ENCODE results near the gene PSME2.

The PSME2 gene

DNA sequence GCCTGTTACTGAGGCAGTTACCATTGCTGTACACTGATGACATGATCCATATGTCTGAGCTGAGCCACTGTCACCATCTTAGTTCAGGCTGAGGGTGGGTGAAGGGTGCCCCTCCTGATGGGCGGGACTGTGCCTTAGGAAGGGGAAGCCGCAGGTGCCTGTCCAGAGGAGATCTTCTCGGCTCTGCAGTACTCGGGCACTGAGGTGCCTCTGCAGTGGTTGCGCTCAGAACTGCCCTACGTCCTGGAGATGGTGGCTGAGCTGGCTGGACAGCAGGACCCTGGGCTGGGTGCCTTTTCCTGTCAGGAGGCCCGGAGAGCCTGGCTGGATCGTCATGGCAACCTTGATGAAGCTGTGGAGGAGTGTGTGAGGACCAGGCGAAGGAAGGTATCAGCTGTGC, 4.6 kb upstream of the PSME2 start:
- no peak for DNase-seq

DNA sequence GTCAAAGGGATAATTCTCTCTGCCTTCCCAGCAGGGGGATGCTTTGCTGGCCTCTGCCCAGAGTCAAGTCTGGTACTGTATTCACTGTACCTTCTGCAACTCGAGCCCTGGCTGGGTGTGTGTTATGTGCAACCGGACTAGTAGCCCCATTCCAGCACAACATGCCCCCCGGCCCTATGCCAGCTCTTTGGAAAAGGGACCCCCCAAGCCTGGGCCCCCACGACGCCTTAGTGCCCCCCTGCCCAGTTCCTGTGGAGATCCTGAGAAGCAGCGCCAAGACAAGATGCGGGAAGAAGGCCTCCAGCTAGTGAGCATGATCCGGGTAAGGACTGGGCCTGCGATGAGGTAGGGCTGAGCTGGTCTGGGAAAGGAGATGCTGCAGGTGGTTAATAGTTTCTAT, 4.2 kb upstream of the PSME2 start:
- no peak for DNase-seq

DNA sequence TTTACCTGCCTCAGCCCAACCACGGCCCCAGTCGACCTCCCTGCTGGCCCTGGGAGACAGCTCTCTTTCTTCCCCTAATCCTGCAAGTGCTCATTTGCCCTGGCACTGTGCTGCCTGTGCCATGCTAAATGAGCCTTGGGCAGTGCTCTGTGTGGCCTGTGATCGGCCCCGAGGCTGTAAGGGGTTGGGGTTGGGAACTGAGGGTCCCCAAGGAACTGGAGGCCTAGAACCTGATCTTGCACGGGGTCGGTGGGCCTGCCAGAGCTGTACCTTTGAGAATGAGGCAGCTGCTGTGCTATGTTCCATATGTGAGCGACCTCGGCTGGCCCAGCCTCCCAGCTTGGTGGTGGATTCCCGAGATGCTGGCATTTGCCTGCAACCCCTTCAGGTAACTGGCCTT, 3.7 kb upstream of the PSME2 start:
- no peak for DNase-seq

DNA sequence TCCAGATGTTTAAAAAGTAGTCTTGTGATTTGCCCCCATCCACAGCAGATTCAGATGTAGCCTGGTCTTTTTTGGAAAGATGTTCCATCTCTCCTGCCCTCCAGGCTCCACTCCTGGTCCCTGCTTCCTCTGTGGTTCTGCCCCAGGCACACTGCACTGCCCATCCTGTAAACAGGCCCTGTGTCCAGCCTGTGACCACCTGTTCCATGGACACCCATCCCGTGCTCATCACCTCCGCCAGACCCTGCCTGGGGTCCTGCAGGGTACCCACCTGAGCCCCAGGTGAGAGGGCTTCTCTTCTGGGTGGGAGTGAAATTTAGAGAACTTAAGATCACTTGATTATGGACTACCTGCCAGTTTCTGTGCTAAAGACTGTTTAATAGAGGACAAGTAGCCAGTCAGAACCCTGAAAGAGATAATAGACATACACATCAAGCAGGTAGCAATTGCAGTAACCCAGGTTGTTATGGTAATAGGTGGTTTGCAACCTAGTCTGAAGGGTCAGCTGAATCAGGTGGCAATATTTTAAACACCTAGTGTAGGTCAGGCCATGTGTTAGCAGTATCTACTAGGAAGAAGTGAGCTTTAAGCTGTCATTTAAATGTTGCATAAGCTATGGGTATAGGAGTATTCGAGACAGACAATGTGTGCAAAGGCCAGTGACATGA, 3.0 kb upstream of the PSME2 start:
- DNase-seq, result no peak

DNA sequence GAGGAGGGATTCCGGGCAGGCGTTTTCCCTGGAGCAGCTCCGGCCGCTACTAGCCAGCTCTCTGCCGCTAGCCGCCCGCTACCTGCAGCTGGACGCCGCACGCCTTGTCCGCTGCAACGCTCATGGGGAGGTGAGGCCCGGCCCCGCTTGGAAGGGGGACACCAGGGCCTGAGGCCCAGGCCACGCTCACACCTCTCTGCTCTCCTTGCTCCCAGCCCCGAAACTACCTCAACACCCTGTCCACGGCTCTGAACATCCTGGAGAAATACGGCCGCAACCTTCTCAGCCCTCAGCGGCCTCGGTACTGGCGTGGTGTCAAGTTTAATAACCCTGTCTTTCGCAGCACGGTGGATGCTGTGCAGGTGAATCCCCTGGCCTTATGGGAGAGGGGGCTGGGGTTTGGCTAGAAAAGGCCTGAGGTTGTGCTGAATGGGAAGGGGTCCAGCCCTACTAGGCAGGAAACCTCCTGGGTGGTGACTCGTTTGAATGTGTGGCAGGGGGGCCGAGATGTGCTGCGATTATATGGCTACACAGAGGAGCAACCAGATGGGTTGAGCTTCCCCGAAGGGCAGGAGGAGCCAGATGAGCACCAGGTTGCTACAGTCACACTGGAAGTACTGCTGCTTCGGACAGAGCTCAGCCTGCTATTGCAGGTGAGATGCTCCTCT, 1.5 kb upstream of the PSME2 start:
- DNase-seq, result no peak

DNA sequence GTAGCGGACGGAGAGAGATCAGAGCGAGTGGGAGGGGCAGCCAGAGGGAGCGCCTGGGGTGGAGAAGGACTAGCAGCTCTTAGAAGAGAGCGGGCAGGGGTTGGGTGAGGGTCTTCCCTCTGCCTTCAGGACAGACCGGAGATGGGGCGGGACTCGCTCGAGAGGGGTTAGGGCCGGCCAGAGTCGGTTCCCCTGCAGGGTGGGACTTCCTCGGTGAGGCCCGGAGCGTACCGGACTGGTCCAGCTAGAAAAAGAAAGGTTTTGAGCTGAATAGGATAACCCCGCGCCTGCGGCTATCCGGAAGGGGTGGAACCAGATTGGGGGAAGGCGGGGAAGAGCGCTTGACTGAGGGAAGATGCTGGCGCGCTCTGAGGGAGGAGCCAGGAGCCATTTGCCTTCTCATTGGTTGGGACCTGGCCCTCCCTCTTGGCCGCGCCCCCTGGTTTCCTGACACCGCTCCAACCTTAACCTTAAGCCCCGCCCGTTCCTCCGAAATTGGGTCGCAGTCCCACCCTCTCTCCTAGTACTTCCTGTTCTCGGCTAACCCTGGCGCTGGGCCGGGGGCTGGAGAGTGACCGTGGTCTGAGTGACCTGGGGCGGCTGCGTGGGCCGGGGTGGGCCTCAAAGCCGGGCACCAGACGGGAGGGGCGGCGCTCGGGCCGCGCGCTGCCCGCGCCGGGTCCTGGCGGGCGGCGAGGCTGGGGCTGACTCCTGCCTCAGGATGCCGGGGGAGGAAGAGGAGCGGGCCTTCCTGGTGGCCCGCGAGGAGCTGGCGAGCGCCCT, 759 bp upstream of the PSME2 start, which contains the start of gene RNF31:
Gene RNF31 (plus strand): TSS at position 521 of the 783 bp plus-strand sequence. CDS start 201 bp downstream, at position 722.
- peak; percentile 98 for DNase-seq

DNA sequence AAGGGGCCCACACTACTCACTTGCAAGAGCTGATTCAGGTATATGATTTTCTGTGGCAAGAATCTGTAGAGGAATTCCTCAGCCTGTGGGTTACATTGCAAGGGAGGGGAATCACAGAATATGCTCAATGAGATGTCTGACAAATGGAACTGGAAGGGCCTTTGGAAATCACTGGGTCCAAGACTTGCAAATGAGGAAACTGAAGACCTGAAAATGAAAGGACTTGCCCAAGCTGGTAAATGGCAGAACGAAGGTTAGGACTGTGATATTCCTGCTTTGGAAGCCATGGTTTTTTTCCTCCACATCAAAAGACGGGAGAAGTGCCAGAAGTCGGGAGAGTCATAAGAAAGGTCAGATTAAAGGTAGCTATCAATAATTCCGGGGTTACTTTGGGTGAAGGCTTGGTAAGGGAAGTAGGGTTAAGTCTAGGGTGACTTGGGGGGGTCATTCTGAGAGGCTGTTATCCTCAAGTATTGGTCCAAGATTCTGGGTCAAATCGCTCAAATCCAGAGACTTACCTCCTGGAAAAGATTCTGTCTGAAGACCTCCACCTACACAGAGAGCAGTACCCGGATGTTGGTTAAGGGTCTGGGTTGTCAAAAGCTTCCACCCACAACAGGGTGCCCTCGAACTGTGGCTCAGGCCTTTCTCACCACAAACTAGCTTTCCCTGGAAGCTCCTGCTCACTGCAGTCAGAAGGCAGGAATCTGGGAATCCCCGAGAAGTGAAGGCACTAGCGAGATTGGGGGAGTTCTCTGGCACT, 539 bp downstream of the PSME2 start:
- DNase-seq, result peak; percentile 50

DNA sequence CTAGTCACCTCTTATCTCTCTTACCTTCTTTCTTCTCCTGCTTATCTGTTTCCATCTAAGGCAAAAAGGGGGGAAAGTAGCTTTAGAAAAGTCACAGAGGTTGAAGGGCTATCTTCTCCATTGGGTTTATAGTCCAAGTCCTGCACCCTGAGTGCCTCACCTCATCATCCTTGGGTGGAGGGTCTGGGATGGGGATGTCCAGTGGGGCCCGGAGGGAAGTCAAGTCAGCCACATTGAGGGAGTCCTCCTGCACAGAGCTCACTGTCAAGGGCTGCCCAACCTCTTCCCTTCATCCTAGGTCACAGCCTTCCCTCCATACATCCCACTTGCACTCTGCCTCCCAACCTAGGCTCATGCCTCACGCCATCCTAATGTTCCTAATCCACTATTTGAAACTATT, 1.2 kb downstream of the PSME2 start:
- DNase-seq, result no peak

DNA sequence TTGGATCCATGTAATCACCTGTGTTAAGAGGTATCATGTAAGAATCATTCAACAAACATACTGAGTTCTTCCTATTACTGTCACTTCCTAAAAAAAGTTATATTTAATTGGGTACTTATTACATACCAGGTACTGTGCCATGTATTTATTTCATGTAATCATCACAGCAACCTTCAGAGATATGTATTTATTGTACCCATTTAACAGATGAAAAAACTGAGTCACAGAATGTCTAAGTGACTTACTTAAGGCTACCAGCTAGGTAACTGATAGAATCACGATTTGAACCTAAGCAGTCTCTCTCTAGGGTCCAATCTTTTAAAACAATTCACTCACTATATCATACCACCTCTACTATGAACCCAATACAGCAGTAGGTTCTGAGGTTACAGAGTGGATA, 2.0 kb downstream of the PSME2 start:
- DNase-seq, result no peak

DNA sequence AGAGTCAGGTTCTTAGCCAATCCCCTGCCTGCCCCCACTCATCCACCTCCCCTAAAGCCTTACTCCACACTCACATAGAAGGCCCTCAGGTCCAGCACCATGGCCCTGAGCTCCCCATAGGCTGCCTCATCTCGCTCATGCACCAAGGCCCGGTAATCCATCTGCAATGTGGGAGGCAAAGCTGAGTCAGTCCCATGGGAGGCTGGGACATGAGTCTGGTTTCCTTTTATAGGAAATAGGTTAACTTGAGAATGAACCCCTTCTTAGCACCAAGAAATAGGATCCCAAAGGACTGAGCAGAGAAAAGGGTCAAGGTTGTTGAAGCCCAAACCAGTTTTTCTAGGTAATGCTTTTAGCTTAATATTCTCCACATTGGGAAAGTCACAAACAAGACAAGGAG, 2.9 kb downstream of the PSME2 start:
- DNase-seq, result no peak

DNA sequence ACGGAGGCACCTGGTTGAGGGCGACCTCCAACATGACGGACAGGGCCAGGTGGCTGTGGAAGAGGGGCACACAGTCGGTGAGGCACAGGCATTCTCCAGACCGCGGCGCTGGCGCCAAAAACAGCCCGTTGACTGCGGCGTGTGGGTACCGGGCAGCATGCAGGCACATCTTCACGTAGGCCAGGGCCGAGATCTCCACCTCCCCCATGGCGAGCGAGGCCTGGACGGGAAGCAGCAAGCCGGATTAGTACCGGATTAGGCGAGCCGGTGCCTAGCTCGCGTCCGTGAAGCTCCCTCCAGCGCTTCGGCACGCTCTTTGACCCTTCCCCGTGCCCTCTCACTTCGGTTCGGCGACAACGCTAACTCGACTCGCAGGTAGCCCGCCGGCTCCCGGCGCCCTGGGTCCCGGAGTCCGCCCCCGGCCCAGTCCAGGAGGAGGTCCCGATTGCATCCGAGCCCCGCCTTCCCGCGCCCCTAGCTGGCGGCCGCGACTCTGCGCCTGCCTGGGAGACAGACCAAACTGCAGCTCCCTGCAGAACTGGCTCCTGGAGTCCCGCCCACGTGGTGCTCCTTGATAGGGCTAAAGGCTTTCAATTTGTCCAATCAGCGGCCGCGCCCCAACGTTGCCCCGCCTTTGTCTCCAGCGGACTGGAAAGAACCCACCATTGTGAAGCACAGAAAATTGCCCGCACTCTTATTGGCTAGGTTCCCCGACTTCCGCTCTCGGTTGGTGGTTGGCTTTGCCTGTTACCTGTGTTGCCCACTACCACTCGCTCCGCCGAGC, 5.1 kb downstream of the PSME2 start, which contains the start of gene EMC9:
Gene EMC9 (minus strand): TSS at position 495 of the 784 bp plus-strand sequence. CDS start 287 bp downstream, at position 208.
- peak; percentile 100 for DNase-seq

DNA sequence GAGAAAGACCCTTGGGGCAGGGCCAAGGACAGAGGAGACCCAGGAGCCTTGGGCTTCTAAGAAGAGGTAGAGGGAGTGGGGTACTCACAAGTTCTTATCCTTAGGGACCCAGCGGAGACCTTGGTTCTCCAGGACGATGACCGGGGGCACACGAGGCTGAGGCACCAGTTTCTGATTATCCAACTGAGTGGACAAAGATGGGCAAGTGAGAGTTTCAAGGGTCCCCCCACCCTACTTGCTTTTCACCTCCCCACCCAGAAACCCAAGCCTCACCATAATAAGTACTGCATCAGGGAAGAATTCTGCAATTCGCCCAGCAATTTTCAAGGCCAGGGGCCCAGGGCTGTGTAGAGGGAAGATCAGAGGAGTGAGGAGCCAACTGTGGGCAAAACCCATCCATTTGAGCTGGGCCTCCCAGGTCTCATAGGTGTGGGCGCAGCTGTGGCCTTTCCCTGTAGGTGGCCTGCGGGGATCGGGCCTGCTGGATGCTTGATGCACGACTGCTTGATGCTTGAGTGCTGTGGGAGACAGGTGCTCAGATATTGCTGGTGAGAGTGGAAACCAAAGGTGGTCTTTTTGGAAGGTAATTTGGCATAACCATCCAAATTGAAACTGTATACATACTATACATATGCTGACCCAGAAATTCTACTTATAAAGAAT, 7.0 kb downstream of the PSME2 start:
- DNase-seq, result no peak

DNA sequence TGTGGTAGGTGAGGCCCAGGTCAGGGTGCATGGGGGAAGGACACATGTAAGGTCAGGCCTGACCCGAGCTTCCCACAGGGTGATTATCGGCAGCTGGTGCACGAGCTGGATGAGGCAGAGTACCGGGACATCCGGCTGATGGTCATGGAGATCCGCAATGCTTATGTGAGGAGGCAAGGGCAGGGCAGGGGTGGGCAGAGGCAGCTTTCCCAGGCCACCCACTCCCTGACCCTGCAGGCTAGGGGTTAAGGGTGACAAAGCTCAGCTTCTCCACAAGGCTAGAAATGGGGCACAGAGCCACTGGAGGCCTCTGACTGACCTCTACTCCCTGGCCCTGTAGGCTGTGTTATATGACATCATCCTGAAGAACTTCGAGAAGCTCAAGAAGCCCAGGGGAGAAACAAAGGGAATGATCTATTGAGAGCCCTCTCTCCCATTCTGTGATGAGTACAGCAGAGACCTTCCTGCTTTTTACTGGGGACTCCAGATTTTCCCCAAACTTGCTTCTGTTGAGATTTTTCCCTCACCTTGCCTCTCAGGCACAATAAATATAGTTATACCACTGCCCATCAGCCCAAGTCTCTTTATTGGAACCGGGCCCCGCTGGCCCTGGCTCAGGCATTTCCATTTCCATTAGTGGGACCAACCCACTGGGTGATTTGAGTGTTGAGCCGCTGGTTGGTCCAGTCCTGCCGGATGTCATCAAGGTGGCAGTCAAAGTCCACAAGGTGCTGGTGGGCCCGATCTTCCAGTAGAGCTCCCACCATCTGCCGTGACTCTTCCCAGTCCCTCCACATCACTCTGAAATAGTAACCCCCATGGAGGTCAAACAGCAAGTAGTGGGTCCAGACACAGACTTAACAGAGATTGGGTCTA, 7.8 kb downstream of the PSME2 start:
- no peak for DNase-seq

DNA sequence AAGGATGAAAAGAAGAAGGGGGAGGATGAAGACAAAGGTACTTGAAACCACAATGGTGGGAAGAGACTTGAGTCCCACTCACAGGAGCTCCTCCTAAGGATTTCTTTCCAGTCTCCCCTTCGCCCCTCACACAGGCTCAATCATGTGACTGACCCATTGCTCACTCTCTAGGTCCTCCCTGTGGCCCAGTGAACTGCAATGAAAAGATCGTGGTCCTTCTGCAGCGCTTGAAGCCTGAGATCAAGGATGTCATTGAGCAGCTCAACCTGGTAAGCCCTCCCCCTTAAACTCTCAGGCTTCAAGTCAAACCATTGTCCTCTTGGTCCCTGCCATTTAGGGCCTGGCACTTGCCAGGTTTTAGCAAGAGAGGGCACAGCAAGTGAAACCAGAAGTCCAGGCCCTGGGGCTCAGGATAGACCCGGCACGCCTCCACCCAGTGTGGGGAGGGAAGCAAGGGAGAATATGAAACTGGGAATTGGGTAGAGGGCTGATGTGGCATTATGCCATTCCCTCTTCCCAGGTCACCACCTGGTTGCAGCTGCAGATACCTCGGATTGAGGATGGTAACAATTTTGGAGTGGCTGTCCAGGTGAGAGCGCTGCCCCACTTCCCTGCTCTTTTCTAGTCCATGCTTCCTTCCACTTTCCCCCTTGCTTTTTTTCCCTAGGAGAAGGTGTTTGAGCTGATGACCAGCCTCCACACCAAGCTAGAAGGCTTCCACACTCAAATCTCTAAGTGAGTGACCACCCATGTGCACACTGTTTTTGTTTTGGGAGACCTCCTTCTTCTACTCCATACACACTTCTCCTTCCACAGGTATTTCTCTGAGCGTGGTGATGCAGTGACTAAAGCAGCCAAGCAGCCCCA, 8.6 kb downstream of the PSME2 start:
- DNase-seq, result no peak

DNA sequence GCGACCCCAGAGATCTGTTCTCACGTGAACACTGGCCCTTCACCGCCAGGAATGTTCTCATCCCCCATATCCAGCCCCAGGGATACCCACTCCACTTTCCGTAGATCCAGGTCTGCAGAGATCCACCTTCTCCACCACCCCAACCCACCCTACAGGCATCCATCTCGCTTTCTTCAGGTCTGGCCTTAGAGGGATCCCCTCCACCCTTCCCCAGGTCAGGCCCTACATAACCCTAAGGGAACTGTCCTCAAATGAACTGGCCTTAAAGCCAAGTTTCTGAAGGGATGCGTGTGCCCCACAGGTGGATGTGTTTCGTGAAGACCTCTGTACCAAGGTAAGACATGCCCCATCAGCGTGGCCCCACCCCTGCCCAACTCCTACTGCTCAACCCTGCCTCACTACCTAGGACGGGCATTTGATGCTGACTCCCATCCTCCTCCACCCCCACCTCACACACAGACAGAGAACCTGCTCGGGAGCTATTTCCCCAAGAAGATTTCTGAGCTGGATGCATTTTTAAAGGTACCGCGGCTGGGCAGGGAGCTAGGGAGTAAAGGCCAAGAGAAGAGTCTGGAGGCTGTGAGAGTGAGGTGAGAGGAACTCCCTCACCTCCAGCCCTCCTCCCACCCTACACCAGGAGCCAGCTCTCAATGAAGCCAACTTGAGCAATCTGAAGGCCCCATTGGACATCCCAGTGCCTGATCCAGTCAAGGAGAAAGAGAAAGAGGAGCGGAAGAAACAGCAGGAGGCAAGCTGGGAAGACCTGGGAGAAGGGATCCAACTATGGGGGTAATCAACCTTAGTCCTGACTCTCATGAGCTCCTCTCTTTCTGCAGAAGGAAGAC, 9.5 kb downstream of the PSME2 start:
- no peak for DNase-seq

DNA sequence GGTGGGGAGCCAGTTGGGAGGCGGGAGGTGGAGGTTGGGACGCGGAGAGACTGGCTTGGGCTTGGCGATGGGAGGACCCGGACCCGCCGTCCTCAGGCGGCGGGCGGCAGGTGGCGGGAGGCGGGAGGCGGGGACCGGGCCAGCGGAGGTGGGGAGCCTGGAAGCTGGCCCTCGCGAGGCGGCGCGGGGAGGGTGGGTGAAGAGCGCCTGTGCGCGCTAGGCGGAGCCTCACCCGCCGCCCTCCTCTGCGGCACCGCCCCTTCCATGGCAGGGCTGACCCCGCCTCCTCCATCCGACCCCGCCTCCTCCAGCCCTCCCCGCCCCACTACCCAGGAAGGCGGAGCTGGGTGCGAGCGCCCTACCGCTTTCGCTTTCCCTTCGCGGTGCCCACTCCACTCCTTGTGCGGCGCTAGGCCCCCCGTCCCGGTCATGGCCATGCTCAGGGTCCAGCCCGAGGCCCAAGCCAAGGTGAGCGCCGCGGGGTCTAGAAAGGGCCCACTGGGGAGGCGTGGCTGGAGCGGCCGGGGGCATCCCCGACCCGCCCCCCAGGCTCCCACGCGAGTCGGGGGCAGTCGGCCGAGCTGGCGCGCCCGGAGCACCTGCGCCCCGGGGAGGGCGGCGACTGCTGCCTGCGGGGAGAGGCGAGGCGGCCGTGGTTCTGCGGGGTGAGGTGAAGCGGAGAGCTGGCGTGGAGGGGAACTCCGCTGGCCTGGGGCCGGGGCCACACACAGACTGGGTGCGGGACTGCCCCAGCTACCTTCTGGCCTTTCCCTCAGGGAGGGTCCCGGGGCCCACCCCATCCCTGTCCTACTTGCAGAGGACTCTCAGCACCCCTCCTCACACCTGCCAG, 10.4 kb downstream of the PSME2 start, which contains the start of gene PSME1:
Gene PSME1 (plus strand): TSS at position 361 of the 850 bp plus-strand sequence. CDS start 69 bp downstream, at position 430.
- DNase-seq, result peak; percentile 92

DNA sequence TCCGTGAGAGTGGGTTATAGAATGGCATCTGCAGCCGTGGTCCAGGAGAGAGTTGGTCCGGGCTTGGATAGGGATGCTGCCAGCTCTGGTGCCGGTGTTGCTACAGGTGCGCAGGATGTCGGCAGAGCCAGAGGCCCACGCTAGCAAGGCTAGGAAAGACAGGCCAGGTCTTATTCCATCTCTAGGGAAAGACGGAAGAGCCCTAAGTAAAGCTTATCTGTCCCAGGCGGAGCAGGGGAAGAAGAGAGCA, 10.9 kb downstream of the PSME2 start:
- no peak for DNase-seq

DNA sequence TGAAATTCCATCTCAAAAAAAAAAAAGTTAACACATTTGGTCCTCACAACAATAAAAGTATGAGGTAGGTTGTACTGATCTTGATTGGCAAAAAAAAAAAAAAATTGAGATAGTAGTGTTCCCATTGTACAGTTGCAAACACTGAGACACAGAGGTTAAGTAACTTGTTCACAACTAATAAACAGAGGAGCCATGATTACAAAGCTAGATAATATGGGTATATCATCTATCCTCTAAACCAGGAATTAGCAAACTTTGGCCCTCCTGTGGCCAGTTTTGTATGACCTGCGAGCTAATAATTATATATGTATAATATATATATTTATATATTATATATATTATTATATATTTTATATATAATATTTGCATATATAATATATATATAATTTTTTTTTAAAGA, 12.7 kb downstream of the PSME2 start:
- DNase-seq, result no peak
